HG02759 (cell line): ENCODE measurements around the gene TSPAN17.
"Not testable (repeated sequence)": the region's sequence is repeated elsewhere in the genome, so short reads cannot be mapped to it uniquely, and the experiment has no call there.

Experiments used
- ATAC-seq: cut with Tn5 transposase; IDR thresholded peaks from one replicate; pipeline ENCODE4 v1.9.1; 2021; ENCODE audit warnings: mild to moderate bottlenecking, moderate library complexity; ENCODE audit not compliant: unreplicated experiment

Gene TSPAN17, protein sequence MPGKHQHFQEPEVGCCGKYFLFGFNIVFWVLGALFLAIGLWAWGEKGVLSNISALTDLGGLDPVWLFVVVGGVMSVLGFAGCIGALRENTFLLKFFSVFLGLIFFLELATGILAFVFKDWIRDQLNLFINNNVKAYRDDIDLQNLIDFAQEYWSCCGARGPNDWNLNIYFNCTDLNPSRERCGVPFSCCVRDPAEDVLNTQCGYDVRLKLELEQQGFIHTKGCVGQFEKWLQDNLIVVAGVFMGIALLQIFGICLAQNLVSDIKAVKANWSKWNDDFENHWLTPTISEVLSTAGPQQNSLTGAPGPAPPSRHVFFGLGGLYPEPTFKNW

DNA sequence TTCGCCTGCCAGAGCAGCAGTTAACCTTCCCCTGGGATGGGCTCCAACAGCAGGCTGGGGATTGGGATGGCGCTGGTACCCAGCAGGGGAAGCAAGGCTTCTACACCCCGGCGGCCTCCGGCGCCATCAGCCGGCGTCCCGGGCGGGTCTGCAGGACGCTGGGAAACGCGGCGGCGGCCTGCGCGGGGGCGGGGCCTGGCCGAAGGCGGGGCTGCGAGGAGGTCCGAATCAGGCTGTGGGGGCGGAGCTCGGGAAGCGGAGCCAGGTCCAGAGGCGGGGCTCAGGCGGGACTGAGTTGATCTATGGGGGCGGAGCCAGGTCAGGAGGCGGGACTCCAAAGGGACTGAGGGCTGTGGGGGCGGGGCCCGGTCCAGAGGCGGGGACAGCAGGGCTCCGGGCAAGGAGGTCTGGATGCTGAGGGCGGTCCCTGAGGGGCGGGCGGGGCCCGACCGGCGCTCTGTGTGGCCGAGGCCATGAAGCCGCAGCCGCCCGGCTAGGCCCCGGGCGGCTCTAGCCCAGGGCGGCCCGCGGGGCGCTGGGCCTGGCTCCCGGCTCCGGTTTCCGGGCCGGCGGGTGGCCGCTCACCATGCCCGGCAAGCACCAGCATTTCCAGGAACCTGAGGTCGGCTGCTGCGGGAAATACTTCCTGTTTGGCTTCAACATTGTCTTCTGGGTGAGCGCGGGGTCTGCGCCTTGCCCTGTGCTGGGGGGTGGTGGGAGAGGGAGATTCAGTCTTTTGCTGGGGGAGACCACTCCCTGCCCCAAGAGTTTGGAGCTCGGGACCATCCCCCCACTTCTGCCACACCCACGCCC lies at the start of gene TSPAN17:
TSS of gene TSPAN17 (plus strand) at position 455 of the 813 bp plus-strand sequence. CDS start at position 587, 132 bp downstream.
- ATAC-seq = peak; percentile 93

DNA sequence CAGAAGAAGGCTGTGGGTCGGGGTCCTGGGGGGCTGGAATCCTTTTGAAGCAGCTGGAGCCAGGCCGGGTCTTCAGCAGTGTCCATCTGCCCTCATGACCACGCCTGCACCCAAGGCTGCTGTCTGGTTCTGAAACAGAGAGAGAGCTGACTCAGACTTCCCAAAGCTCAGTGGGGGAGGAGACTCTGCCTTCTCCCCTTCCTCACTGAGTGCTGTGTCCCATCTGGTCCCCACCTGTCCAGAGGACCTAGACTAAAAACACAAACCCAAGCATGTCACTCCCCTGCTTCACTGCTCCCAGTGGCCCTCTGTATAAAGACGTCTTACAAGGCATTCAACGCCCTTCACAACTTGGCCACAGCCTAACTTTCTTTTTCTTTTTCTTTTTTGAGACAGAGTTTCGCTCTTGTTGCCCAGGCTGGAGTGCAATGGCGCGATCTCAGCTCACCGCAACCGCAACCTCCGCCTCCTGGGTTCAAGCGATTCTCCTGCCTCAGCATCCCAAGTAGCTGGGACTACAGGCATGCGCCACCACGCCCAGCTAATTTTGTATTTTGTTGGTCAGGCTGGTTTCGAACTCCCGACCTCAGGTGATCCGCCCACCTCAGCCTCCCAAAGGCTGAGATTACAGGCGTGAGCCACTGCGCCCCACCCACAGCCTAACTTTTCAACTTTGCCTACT lies 47.4 kb upstream of the TSPAN17 start:
- ATAC-seq = not testable (repeated sequence)

DNA sequence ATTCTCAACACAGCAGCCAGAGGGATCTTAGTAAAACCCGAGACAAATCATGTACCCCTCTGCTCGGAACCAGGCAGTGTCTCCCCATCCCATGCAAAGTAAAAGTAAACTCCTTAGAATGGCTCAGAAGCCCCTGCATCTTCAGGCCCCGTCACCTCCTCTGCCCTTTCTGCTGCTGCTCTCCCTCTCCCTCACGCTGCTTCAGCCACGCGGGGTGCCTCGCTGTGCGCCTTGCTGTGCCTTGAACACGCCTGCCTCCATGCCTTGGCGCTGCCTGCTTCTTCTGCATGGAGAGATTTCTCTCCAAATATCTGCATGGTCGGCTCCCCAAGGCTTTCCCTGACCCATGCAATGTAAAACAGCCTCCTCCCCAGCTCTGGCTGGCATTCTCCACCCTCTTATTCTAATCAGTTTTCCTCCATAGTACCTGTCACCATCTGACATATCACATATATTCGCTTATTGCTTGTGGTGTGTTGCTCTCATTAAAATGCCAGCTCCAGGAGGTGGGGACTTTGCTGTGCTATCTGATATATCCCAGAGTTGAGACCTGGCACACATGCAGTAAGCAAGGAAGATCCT lies 45.3 kb upstream of the TSPAN17 start:
- ATAC-seq = no peak

DNA sequence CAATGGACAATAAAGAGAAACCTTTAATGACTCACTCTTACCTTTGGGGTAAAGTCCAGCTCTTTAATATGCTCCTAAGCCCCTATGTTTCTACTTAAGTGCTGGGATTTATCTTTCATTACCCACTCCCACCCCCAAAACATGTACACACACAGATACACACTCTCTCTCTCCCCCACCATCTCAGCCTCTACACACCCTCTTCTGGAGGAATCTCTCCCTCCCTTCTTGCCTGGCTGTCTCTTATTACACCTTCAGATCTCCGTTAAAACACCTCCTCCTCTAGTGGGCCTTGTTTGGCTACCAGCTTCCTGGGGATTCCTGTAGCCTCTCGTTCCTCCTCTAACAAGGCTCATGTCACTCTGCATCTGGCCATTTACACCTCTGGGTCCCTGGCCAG lies 44.2 kb upstream of the TSPAN17 start:
- no peak for ATAC-seq

DNA sequence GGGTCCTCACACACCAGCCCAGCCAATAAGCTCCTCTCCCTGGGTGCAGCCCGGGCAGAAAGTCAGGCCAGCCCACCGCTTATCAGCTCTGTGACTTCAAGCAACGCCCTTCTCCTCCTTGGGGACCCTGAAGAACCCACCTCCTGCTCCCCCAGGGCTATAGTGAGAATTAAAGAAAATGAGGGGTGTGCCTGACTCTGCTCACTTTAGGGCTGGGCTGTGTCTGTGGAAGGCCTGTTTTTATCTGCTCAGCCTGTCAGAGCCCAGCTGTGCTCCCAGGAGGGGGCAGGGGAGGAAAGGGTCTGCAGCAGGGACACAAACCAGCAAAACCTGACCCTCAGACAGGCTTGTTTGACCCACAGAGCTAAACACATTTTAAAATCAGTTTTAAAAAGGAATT lies 41.3 kb upstream of the TSPAN17 start:
- no peak for ATAC-seq

DNA sequence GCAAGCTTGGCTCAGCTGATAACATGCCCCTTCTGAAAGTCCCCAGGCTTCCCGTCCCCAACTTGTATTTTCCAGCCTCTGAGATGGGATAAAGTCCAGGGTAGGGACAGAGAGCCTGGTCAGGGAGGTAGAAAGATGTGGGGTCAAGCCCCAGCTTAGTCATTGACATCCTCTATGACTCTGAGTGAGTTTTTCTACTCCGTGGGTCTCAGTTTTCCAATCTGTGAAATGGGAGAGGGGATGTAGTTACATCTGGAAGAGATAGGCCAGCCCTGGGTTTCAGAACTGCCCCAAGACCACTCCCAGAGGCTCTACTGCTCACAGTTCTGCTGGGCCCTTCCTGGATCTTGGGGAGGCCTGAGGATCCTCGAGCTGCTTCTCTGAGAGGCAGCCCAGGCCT lies 40.4 kb upstream of the TSPAN17 start:
- ATAC-seq = no peak

DNA sequence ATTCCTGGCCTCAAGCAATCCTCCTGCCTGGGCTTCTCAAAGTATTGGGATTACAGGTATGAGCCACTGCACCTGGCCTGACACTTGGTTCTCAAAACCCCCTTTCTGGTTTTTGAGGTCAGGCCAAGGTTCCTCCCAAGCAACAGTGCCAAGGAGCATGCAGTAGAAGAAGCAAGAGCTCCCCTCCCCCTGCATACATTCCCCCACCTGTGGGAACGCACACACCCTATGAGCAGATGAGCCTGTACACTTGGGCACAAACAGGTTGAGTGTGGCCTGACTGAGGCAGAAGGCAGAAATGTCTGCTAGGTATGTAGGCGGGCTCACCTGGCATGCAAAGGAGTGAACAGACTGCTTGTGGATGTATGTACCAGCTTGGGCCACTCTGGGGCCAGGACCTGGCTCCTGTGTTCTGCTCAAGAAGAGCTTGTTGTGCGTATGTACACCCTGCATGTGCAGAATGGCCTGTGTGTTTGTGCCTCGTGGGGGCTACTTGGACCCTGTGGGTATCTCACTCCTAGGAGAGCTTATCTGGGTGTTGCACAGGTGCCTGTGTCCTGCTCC lies 39.1 kb upstream of the TSPAN17 start:
- ATAC-seq = no peak

DNA sequence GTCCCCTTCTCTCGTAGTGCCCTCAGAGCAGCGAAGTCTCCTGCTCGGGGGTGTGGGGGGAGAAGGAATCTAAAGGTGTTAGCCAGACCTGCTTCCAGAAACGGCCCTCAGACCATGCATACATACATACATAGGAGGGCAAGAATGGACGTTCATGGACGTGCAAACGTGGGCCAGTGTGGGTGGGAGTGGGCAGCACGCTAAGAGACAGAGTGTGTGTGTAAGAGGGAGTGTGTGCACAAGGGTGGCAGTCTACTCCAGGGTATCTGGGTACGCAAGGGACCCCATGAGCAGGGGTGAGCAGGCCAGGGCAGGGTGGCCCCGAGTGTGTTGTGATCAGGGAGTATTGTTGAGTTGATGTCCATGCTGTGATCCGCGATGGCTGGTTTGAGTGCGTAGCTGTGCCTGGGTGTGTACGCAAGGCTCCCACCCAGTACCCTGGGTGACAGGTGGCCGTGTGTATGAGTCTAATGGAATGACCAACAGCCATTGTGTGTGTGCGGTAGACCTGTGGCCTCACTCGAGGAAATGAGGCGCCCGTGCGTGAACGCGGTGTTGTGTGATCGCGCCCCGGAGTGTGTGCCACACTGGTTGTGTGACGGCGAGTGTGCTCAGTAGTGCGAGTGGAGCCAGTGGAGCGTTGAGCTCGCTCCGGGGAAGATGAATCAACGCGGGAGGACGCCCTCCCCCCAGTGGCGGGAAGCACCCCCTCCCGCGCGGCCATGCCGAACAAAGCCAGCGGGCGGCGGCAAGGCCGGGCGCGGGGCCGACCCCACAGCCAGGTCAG lies 38.2 kb upstream of the TSPAN17 start:
- ATAC-seq = no peak

DNA sequence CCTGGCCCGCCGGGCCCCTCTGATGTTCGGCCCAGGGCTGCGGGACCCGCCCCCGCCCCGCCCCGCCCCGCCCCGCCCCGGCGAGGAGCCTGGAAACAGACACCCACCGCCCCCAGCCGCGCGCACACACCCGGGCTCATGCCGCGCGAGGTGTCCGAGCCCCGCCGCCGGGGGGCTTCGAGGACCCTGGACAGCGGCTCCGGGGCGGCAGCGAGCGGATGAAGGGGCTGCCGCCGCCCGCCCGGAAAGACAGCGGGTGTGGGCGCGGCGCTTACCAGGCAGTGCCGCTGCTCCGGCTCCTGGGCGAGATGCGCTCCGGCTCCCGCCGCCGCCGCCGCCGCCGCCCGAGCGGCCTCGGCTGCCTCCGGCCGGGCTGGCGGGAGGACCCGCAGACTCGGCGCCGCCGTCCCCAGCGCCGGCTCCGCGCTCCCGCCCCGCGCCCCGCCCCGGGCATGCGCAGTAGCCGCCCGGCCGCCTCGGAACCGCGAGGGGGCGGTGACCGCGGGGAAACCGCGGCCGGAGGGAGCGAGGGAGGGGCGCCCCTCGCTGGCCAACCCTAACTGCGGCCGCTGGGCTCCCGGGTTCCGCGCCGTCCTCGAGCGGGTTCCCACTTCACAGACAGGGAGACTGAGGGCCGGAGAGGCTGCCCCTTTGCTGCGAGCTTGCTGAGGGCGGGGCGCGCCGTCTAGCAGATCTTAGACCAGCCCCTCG lies 37.4 kb upstream of the TSPAN17 start, which contains the start of gene GPRIN1:
TSS of gene GPRIN1 (minus strand) at position 433 of the 711 bp plus-strand sequence. CDS start 10,322 bp downstream, outside the sequence.
- ATAC-seq = peak; percentile 86

DNA sequence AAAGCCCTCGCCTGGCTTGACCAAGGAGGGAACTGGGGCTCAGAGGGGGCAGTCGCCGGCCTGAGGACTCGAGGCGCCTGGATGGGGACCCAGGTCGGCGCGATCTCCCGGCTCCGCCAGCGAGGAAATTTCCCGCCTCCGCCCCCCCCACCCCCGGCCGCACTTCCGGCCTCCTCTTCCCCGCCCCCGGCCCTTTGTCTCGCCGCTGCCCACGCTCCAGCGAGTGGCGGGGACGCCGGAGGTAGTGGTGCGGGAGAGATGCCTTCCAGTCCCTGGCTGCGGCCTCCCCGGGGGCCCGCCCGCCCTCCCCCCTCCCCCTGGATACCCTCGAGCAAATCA lies 36.9 kb upstream of the TSPAN17 start:
- peak; percentile 12 for ATAC-seq

DNA sequence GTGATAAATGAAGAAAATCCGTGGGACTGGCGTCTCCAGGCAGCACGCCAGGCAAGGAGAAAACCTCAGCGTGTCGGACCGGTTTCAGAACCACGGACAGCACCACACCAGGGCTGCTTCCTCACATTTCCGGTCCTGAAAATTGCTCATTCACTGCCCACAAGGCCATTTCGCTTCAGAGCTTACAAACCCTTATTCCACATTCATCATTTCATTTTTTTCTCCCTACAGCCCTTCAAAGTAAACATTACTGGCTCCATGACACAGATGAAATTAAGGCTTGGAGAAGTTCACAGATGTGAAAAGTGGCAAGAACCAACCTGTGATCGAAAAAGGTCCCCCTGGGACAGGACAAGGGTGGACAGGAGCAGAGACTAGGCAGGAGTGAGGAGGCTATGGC lies 35.8 kb upstream of the TSPAN17 start:
- no peak for ATAC-seq

DNA sequence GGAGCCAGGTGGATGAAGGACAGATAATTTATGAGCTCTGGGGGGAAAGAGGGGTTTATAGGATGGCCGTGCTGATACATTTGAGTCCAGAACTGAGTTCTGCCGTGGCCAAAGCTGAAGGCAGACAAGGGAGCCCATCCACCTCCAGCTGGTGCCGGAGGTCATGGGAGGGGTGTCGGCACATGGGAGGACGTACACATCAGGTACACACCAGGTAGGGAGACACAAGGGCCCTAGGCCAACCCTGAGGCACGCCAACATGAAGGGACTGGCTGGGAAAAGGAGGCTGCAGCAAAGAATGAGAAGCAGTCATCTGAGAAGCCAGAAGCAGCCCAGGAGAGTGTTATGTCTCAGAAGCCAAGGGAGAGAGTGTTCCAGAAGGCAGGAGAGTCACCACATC lies 35.3 kb upstream of the TSPAN17 start:
- ATAC-seq = no peak

DNA sequence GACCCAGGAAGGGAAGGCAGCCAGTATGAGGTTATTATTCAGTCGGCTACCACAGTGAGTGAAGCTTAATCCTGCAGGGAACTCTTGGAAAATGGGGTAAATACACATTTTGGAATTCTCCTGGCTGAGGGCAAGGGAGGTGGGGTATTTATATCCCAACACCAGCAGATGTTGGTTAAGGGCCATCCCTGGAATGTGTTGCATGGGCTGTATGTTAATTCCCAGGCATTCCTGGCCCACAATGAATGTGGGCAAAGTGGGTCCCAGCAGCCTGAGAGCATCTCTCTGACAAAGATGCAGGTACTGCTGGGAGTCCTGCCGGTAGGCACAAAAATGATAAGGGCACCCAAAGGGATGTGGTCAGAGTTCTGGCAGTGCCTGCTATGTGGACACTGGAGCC lies 34.4 kb upstream of the TSPAN17 start:
- no peak for ATAC-seq

DNA sequence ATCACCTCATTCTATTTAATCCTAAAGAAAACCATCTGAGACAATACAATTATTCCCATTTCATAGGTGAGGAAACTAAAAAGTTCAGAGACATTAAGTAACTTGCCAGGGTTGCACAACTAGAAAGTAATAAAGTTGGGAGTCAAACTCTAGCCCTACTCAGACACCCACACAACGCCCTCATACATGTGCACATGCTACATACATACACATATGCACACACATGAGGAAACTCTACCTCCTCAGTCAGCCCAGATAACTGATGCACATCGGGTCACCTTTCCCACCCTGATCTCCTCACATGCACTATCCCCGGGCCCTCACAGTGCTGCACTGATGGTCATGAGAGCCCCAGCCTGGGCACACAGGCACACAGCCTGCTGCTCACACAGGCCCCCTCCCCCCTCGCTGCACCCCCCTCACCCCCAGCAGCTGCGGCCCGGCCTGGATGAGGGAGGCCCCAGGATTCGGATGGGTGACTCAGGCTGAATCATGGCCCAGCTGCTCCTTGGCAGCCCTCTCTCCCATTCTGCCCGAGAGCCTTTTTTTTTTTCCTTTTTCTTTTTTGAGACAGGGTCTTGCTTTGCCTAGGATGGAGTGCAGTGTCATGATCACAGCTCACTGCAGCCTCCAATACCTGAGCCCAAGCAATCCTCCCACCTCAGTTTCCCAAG lies 32.3 kb upstream of the TSPAN17 start:
- no peak for ATAC-seq

DNA sequence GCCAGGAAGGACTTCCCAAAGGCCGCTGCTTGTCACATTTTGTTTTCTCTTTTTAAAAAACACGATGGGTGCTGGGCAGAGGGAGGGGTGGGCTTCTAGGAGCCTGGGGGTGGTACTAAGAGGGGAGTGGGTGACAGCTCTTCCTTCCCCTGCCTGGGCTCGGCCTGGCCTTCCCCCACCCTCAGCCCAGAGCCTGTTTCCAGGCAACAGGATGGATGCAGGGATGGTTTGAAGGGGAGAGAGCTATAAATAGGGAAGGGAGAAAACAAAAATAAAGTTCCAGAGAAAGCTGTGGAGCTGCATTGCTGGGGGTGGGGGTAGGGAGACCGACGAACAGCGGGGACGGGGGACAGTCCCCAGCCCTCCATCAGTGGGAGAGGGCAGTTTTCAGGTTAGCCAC lies 30.8 kb upstream of the TSPAN17 start:
- no peak for ATAC-seq

DNA sequence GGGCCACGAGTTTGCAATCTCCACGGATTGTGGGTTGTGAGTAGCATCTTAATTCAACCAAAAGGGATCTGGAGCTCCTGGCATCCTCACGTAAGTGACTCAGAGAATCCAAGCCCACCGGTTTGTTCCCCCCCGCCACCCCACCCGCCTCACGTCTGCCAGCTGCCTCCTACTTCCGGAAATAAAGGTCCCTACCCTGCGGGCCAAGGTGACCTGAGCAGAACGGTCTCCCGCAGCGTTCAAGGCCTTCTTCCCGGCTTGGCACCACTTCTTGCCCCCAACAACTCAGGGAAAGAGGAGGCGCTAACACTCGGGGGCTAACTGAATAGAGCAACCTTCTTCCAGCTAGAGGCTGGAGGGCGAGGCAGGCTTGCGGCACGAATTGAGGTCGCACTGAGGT lies 28.5 kb upstream of the TSPAN17 start:
- no peak for ATAC-seq

DNA sequence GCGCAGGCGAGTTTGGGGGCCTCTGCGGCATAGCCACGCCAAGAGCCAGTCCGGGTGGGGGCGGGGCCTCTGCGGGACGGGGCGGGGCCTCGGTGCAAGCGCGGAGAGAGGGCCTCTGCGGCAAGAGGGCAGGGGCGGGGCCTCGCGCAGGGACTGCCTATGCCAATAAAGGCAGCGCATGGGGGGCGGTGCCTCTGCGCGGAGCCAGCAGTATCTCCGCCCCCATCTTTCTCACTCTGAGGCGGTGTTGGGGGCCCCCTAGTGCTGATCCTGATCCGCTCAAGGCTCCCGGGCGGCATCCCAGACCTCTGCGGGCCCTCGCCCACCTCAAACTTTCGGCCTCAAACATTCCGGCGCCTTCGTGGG lies 28.1 kb upstream of the TSPAN17 start:
- ATAC-seq = peak; percentile 94

DNA sequence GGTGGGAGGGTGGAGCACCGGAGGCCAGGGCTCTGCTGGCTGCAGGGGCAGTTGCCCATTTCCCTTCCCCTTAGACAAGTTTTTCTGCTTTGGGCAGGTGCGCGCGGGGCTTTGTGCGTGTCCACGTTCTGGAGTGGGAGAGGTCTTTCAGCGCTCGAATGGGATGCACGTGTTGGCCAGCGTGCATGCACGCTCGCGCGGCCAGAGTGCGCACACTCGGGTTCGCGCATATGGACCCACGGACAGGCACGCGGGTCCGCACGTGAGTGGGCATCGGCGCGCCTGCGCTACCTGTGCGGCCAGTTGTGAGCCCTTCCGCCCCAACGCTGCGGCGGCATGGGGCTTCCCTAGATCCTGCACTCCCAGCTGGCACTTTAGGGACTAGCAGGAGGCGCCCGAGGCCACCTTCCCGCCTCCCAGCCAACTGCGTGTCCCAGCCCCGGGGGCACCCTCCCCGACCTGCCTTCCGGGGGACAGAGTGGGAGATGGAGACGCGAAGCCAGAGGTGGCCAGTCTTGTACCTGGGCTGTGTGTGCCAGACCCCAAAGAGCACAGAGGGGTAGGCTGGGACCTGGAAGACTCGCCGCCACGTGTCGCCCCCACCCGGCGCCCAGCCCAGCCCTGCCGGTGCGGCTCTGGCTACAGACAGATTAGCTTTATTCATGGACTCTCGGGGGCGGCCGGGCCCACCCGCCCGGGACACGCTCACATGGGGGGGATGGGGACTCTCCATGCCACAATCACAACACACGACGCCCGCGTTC lies 27.5 kb upstream of the TSPAN17 start:
- peak; percentile 11 for ATAC-seq
